Endothelial cell of umbilical vein (primary cell): Measurements from ENCODE around the gene NPNT. TPM values are rescaled to one million over a fixed set of nuclear protein-coding genes. Genes with fewer than 3 reads are reported as not detected.

Experiments used
- BruUV-seq: library from RNA; stranded (reverse); fragments of 400-500 nt; replicated peaks from 2 replicates; lab custom pipeline; 2021; lab: Mats Ljungman, UMichigan
- CTCF ChIA-PET: fragments of 300-600, 350-600 bp; sonication (Branson Sonifier 250); formaldehyde crosslinking; loops from one replicate; lab custom pipeline; 2021; ENCODE audit warnings: antibody characterized with exemption, inconsistent platforms; lab: Charles Lee
- POLR2A ChIA-PET: fragments of 300-600, 350-600 bp; sonication (Branson Sonifier 250); formaldehyde crosslinking; loops from one replicate; lab custom pipeline; 2021; ENCODE audit warnings: antibody characterized with exemption, inconsistent platforms; lab: Charles Lee
- DNase-seq: peaks from one replicate; pipeline ENCODE4 v3.0.0-alpha.2; 2011; ENCODE audit warnings: low read depth, low spot score
- FAIRE-seq: peaks from 2 replicates; lab custom pipeline; 2011; peaks lifted over from hg19 to GRCh38; lab: Jason Lieb, UNC
- H2AFZ ChIP-seq: 2 replicates; pipeline ENCODE4 v1.6.0; 2012; ENCODE audit warnings: low read depth, low read length, control low read depth, inconsistent platforms
- H3K27ac ChIP-seq: 2 replicates; pipeline ENCODE4 v1.5.1; 2011; ENCODE audit warnings: low read depth, mild to moderate bottlenecking, control low read depth, low read length, moderate library complexity; ENCODE audit not compliant: insufficient read depth
- H3K27me3 ChIP-seq, 2 experiments: 2 replicates each; pipeline versions ENCODE4 v1.6.0 to v1.6.1; 2011; ENCODE audit warnings: low read length in 2 of 2, mixed read lengths in 1 of 2; ENCODE audit not compliant: control insufficient read depth in 2 of 2, insufficient read depth in 2 of 2
- H3K36me3 ChIP-seq, 2 experiments: 2 replicates in 1 of 2; 3 replicates in 1 of 2; pipeline ENCODE4 v1.5.1; 2011; ENCODE audit warnings: low read length in 2 of 2, mild to moderate bottlenecking in 1 of 2, moderate library complexity in 1 of 2; ENCODE audit not compliant: control insufficient read depth in 2 of 2, insufficient read depth in 2 of 2; ENCODE audit errors: extremely low read depth in 1 of 2
- H3K4me1 ChIP-seq: 3 replicates; pipeline ENCODE4 v1.5.1; 2011; ENCODE audit warnings: mild to moderate bottlenecking, low read length; ENCODE audit not compliant: control insufficient read depth, insufficient read depth; ENCODE audit errors: extremely low read depth
- H3K4me2 ChIP-seq: 2 replicates; pipeline ENCODE4 v1.6.1; 2011; ENCODE audit warnings: low read length, control low read depth, mixed read lengths; ENCODE audit not compliant: insufficient read depth
- H3K4me3 ChIP-seq, 3 experiments: fragments of 200-600 bp in 1 of 3; sonication (generic), shearing (Covaris generic) in 1 of 3; replicated peaks in 1 of 3; 2 replicates each; pipeline ENCODE4 v1.5.1; 2011 to 2016; ENCODE audit warnings: control low read depth in 3 of 3, low read length in 3 of 3, mild to moderate bottlenecking in 2 of 3, inconsistent platforms in 1 of 3, low read depth in 1 of 3, moderate library complexity in 1 of 3; ENCODE audit not compliant: insufficient read depth in 1 of 3
- H3K79me2 ChIP-seq: 2 replicates; pipeline ENCODE4 v1.6.0; 2012; ENCODE audit warnings: low read length, inconsistent platforms; ENCODE audit not compliant: control insufficient read depth, insufficient read depth
- H3K9ac ChIP-seq: replicated peaks from 2 replicates; pipeline ENCODE3; 2011; ENCODE audit warnings: low read length, control low read depth; ENCODE audit not compliant: insufficient read depth; ENCODE audit errors: extremely low read depth
- H3K9me1 ChIP-seq: replicated peaks from 3 replicates; pipeline ENCODE4 v1.6.0; 2011; ENCODE audit warnings: mild to moderate bottlenecking, low read length; ENCODE audit not compliant: control insufficient read depth, insufficient read depth; ENCODE audit errors: extremely low read depth
- H3K9me3 ChIP-seq: replicated peaks from 2 replicates; pipeline ENCODE4 v1.5.1; 2012; ENCODE audit warnings: low read length, inconsistent platforms; ENCODE audit not compliant: control insufficient read depth, insufficient read depth
- H4K20me1 ChIP-seq: replicated peaks from 2 replicates; pipeline ENCODE3; 2011; ENCODE audit warnings: mild to moderate bottlenecking, low read length; ENCODE audit not compliant: control insufficient read depth, insufficient read depth; ENCODE audit errors: extremely low read depth
- EZH2 ChIP-seq: IDR thresholded peaks from 2 replicates; pipeline ENCODE4 v1.6.1; 2012; ENCODE audit warnings: borderline replicate concordance, low read depth, mild to moderate bottlenecking, moderate library complexity, low read length, inconsistent platforms; ENCODE audit not compliant: severe bottlenecking
- FOS ChIP-seq: IDR thresholded peaks from 2 replicates; pipeline ENCODE4 v1.6.1; 2011; ENCODE audit warnings: mild to moderate bottlenecking, low read length, moderate library complexity, borderline replicate concordance; ENCODE audit not compliant: insufficient read depth
- GATA2 ChIP-seq: IDR thresholded peaks from 2 replicates; pipeline ENCODE4 v1.7.0; 2011; ENCODE audit warnings: low read depth, mild to moderate bottlenecking, moderate library complexity, mixed read lengths, low read length; ENCODE audit not compliant: insufficient read length, insufficient read depth
- JUN ChIP-seq: IDR thresholded peaks from 2 replicates; pipeline ENCODE4 v1.6.1; 2011; ENCODE audit warnings: borderline replicate concordance, low read depth; ENCODE audit not compliant: insufficient read length, insufficient read depth
- MAX ChIP-seq: IDR thresholded peaks from 2 replicates; pipeline ENCODE4 v1.6.1; 2011; ENCODE audit not compliant: insufficient read depth, insufficient read length
- MYC ChIP-seq: IDR thresholded peaks from one replicate; pipeline ENCODE4 v1.6.1; 2011; ENCODE audit warnings: mild to moderate bottlenecking, low read depth, low read length
- POLR2A ChIP-seq: IDR thresholded peaks from 2 replicates; pipeline ENCODE4 v1.6.1; 2012; ENCODE audit warnings: low read depth, mild to moderate bottlenecking, control low read depth, low read length
- POLR2AphosphoS5 ChIP-seq: IDR thresholded peaks from 2 replicates; pipeline ENCODE4 v1.6.1; 2012; ENCODE audit warnings: low read depth, mild to moderate bottlenecking, control low read depth, low read length, moderate library complexity; ENCODE audit not compliant: insufficient read depth
- dilution Hi-C: fragments of 300-500 bp; cut with MboI; formaldehyde crosslinking; loops from one replicate; pipeline ENCODE4 v1.15.0; 2019; ENCODE audit warnings: low sequenced_read_pairs; ENCODE audit not compliant: extremely low pct_ligation_motif_present
- intact Hi-C: fragments of 100-400 bp; cut with micrococcal nuclease; formaldehyde crosslinking; loops from one replicate; pipeline ENCODE4 v1.10.0; 2022
- polyA plus RNA-seq, 4 experiments: library from polyadenylated mRNA; depleted of rRNA in 3 of 4; stranded (reverse) in 3 of 4; unstranded in 1 of 4; fragments of >200 nt; gene quantifications; 2 replicates each; pipeline versions ENCODE4 v1.2.1 to v1.2.3, GENCODE V29; 2011 to 2012; ENCODE audit warnings: missing spikeins in 1 of 4
- total RNA-seq: library from RNA; stranded (reverse); gene quantifications from 2 replicates; pipeline ENCODE4 v1.2.3, GENCODE V29; 2021
- TF ChIP-seq, protein P1 (sequence below), 2 donors: IDR thresholded peaks; 1 replicate in 1 of 2; 2 replicates in 1 of 2; pipeline ENCODE4 v1.5.1; 2011; ENCODE audit warnings: low read length in 2 of 2, mild to moderate bottlenecking in 2 of 2, moderate library complexity in 2 of 2, control low read depth in 1 of 2, inconsistent platforms in 1 of 2, low read depth in 1 of 2; ENCODE audit not compliant: insufficient read depth in 1 of 2; ENCODE audit errors: extremely low read depth in 1 of 2

NPNT gene
- total and polyA plus RNA-seq, 2 donors (not counting 3 experiments of a cell fraction or from before 2014, with no cell fraction given), result not detected

- FAIRE-seq, result no peak
- CTCF ChIA-PET, result no interaction called here
- peaks cover 27% of the 10 kb centered on the region for H3K4me1 ChIP-seq
- H3K9me1 ChIP-seq, result no peaks in the 10 kb centered on the region
- H3K4me3 ChIP-seq, result no peak overlapping the region
- no peaks in the 10 kb centered on the region for H4K20me1 ChIP-seq
- no peak overlapping the region for H3K27ac ChIP-seq
- BruUV-seq, result no TSS peak
- no peak for DNase-seq
- no peaks in the 10 kb centered on the region for H3K79me2 ChIP-seq
- no peaks in the 10 kb centered on the region for H3K36me3 ChIP-seq
- H2AFZ ChIP-seq, result no peak overlapping the region
- H3K9ac ChIP-seq, result no peak overlapping the region
- H3K9me3 ChIP-seq, result no peaks in the 10 kb centered on the region
- dilution Hi-C loops (no loop called here), intact Hi-C loops (no loop called here)
- no peak for TF ChIP-seq JUN
- TF ChIP-seq FOS, result no peak
- TF ChIP-seq EZH2, result no peak
- TF ChIP-seq MYC, result no peak
- TF ChIP-seq MAX, result no peak
- no peak for TF ChIP-seq GATA2
- TF ChIP-seq, protein P1, sequence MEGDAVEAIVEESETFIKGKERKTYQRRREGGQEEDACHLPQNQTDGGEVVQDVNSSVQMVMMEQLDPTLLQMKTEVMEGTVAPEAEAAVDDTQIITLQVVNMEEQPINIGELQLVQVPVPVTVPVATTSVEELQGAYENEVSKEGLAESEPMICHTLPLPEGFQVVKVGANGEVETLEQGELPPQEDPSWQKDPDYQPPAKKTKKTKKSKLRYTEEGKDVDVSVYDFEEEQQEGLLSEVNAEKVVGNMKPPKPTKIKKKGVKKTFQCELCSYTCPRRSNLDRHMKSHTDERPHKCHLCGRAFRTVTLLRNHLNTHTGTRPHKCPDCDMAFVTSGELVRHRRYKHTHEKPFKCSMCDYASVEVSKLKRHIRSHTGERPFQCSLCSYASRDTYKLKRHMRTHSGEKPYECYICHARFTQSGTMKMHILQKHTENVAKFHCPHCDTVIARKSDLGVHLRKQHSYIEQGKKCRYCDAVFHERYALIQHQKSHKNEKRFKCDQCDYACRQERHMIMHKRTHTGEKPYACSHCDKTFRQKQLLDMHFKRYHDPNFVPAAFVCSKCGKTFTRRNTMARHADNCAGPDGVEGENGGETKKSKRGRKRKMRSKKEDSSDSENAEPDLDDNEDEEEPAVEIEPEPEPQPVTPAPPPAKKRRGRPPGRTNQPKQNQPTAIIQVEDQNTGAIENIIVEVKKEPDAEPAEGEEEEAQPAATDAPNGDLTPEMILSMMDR (IDR thresholded peaks at IDR 0.05; ENCODE audit: extremely low read depth in 1 of 2, insufficient read depth in 1 of 2, low read depth in 1 of 2, low read length in 2 of 2), result no peak
- no peak for TF ChIP-seq POLR2A
- TF ChIP-seq POLR2AphosphoS5, result no peak
- POLR2A ChIA-PET, result no interaction called here
- no peak overlapping the region for H3K4me2 ChIP-seq
- H3K27me3 ChIP-seq, result no peaks in the 10 kb centered on the region
Measured at GRCh38 chr4:105988671-105989070, 93.4 kb downstream of the NPNT start.
